Left ventricle myocardium inferior (tissue), 1 donor: ENCODE measurements around the gene GAS6. TPM values are rescaled to one million over a fixed set of nuclear protein-coding genes. Genes with fewer than 3 reads are reported as not detected.
A peak's percentile ranks its signal among the peaks of the same experiment; 100 is the strongest.

Experiments used
- DNase-seq: peaks from one replicate; pipeline ENCODE4 v3.0.0-alpha.2; 2020
- H3K27ac ChIP-seq: fragments of 200-600 bp; replicated peaks from 2 replicates; pipeline ENCODE4 v1.8.0; 2021
- H3K27me3 ChIP-seq: fragments of 200-600 bp; 2 replicates; pipeline ENCODE4 v1.8.0; 2021; ENCODE audit warnings: low read depth
- H3K36me3 ChIP-seq: fragments of 200-600 bp; 2 replicates; pipeline ENCODE4 v1.8.0; 2021
- H3K4me1 ChIP-seq: fragments of 200-600 bp; 2 replicates; pipeline ENCODE4 v1.8.0; 2021
- H3K4me3 ChIP-seq: fragments of 200-600 bp; 2 replicates; pipeline ENCODE4 v1.8.0; 2021; ENCODE audit warnings: mild to moderate bottlenecking, moderate library complexity
- H3K9me3 ChIP-seq: fragments of 200-600 bp; replicated peaks from 2 replicates; pipeline ENCODE4 v1.8.0; 2021
- CTCF ChIP-seq: fragments of 200-600 bp; IDR thresholded peaks from 2 replicates; pipeline ENCODE4 v1.8.0; 2021; ENCODE audit warnings: antibody characterized with exemption, mild to moderate bottlenecking, borderline replicate concordance
- intact Hi-C: fragments of 100-400 bp; cut with micrococcal nuclease; formaldehyde crosslinking; loops from one replicate; pipeline ENCODE4 v1.11.0; 2022
- total RNA-seq: library from RNA; stranded (reverse); fragmentation: NEBNext Ultra II Directional; extraction: Animal tissue kit (Norgen Biotek cat#: 25700); gene quantifications from one replicate; pipeline ENCODE4 v1.2.1, GENCODE V29; 2021
- donor health status: DM: no; HTN: yes; CAD: no; lungs with severe emphysema.

Gene GAS6
- total RNA-seq, 1 donor from 2014 or later = 186 TPM

GRCh38 chr13:113888701-113889330 is 24.9 kb upstream of the GAS6 start:
- intact Hi-C loops = no loop called here
- peaks cover 11% of the 10 kb centered on the region for H3K9me3 ChIP-seq
- TF ChIP-seq CTCF = no peak
- DNase-seq = no peak
- H3K27me3 ChIP-seq = no peaks in the 10 kb centered on the region
- no peak overlapping the region for H3K4me3 ChIP-seq
- H3K27ac ChIP-seq = no peak overlapping the region
- no peaks in the 10 kb centered on the region for H3K36me3 ChIP-seq
- H3K4me1 ChIP-seq = peaks cover 18% of the 10 kb centered on the region

GRCh38 chr13:113887700-113888201 is 23.9 kb upstream of the GAS6 start:
- Histone ChIP-seq H3K4me1 (peaks cover 29% of the 10 kb centered on the region), H3K36me3 (no peaks in the 10 kb centered on the region), H3K4me3 (no peak overlapping the region), H3K27ac (no peak overlapping the region), H3K27me3 (no peaks in the 10 kb centered on the region), H3K9me3 (peaks cover 11% of the 10 kb centered on the region)
- DNase-seq = no peak
- TF ChIP-seq CTCF = no peak
- intact Hi-C loops = no loop called here

GRCh38 chr13:113886561-113887112 is 22.8 kb upstream of the GAS6 start:
- Histone ChIP-seq H3K36me3 (no peaks in the 10 kb centered on the region), H3K9me3 (no peaks in the 10 kb centered on the region), H3K4me1 (peaks cover 40% of the 10 kb centered on the region), H3K27me3 (no peaks in the 10 kb centered on the region), H3K27ac (no peak overlapping the region), H3K4me3 (no peak overlapping the region)
- DNase-seq = no peak
- TF ChIP-seq CTCF = no peak
- intact Hi-C loops = no loop called here

- no peak for TF ChIP-seq CTCF
- H3K27me3 ChIP-seq = no peaks in the 10 kb centered on the region
- no peaks in the 10 kb centered on the region for H3K9me3 ChIP-seq
- peaks cover 58% of the 10 kb centered on the region for H3K4me1 ChIP-seq
- H3K4me3 ChIP-seq = no peak overlapping the region
- DNase-seq = no peak
- H3K36me3 ChIP-seq = no peaks in the 10 kb centered on the region
- intact Hi-C loops = no loop called here
- H3K27ac ChIP-seq = no peak overlapping the region
Measured at GRCh38 chr13:113884821-113885220, 20.9 kb upstream of the GAS6 start.

GRCh38 chr13:113883921-113884804 is 20.3 kb upstream of the GAS6 start:
- H3K27ac ChIP-seq = peak overlapping the region; percentile 95
- H3K4me1 ChIP-seq = peaks cover 64% of the 10 kb centered on the region
- intact Hi-C loops = no loop called here
- no peaks in the 10 kb centered on the region for H3K9me3 ChIP-seq
- no peak overlapping the region for H3K4me3 ChIP-seq
- no peaks in the 10 kb centered on the region for H3K36me3 ChIP-seq
- H3K27me3 ChIP-seq = no peaks in the 10 kb centered on the region
- DNase-seq = no peak
- no peak for TF ChIP-seq CTCF
